PC-3 (cell line): ENCODE measurements around the gene BARX1. TPM values are rescaled to one million over a fixed set of nuclear protein-coding genes. Genes with fewer than 3 reads are reported as not detected.
"Not testable (repeated sequence)": the region's sequence is repeated elsewhere in the genome, so short reads cannot be mapped to it uniquely, and the experiment has no call there.

Experiments
- ATAC-seq: fragments of 200-7000 bp; cut with Tn5 transposase; 2 replicates; pipeline ENCODE4 v1.9.1; 2020; ENCODE audit warnings: mild to moderate bottlenecking, moderate library complexity
- BruUV-seq: library from RNA; stranded (reverse); fragments of 400-500 nt; replicated peaks from 2 replicates; lab custom pipeline; 2021; lab: Mats Ljungman, UMichigan
- CTCF ChIA-PET: fragments of 300-600 bp; sonication (Branson Sonifier 250); formaldehyde crosslinking; loops from one replicate; lab custom pipeline; 2022; ENCODE audit warnings: antibody characterized with exemption; lab: Charles Lee
- POLR2A ChIA-PET: fragments of 300-600 bp; sonication (Branson Sonifier 250); formaldehyde crosslinking; loops from one replicate; lab custom pipeline; 2022; ENCODE audit warnings: antibody characterized with exemption; ENCODE audit not compliant: unreplicated experiment; lab: Charles Lee
- DNase-seq: peaks from one replicate; pipeline ENCODE4 v3.0.0-alpha.2; 2015
- H2AFZ ChIP-seq: fragments of 300-600 bp; sonication (generic); 2 replicates; pipeline ENCODE4 v1.6.0; 2016; ENCODE audit warnings: antibody characterized with exemption, low read length
- H3F3A ChIP-seq: fragments of 300-600 bp; sonication (generic); one replicate; pipeline ENCODE4 v1.6.0; 2017; ENCODE audit warnings: antibody characterized with exemption, low read length, control low read depth, mild to moderate bottlenecking; ENCODE audit not compliant: unreplicated experiment
- H3K27ac ChIP-seq: fragments of 300-600 bp; sonication (generic); 2 replicates; pipeline ENCODE4 v1.5.1; 2016; ENCODE audit warnings: mild to moderate bottlenecking, low read length
- H3K27me3 ChIP-seq: fragments of 300-600 bp; sonication (generic); 2 replicates; pipeline ENCODE4 v1.6.1; 2016; ENCODE audit warnings: low read length, mixed read lengths
- H3K36me3 ChIP-seq: fragments of 300-600 bp; sonication (generic); 2 replicates; pipeline ENCODE4 v1.6.1; 2016; ENCODE audit warnings: low read depth, mixed run types, low read length, mixed read lengths
- H3K4me1 ChIP-seq: fragments of 300-600 bp; sonication (generic); 2 replicates; pipeline ENCODE4 v1.5.1; 2016; ENCODE audit warnings: low read length; ENCODE audit not compliant: insufficient read depth
- H3K4me2 ChIP-seq: fragments of 300-600 bp; sonication (generic); 2 replicates; pipeline ENCODE4 v1.6.0; 2016; ENCODE audit warnings: low read length
- H3K4me3 ChIP-seq: fragments of 300-600 bp; sonication (generic); 2 replicates; pipeline ENCODE4 v1.5.1; 2016; ENCODE audit warnings: mild to moderate bottlenecking, low read length, mixed read lengths
- H3K79me2 ChIP-seq: fragments of 300-600 bp; sonication (generic); 2 replicates; pipeline ENCODE4 v1.6.1; 2017; ENCODE audit warnings: low read length, mixed read lengths
- H3K9ac ChIP-seq: fragments of 300-600 bp; sonication (generic); 2 replicates; pipeline ENCODE4 v1.6.0; 2016; ENCODE audit warnings: mild to moderate bottlenecking, low read length
- H3K9me2 ChIP-seq: fragments of 300-600 bp; sonication (generic); replicated peaks from 2 replicates; pipeline ENCODE4 v1.6.1; 2016; ENCODE audit warnings: mixed run types, low read length, mixed read lengths
- H3K9me3 ChIP-seq: fragments of 300-600 bp; sonication (generic); 2 replicates; pipeline ENCODE4 v1.6.1; 2016; ENCODE audit warnings: low read length, mixed read lengths
- H4K20me1 ChIP-seq: fragments of 300-600 bp; sonication (generic); 2 replicates; pipeline ENCODE4 v1.6.1; 2016; ENCODE audit warnings: low read length, mixed read lengths
- CTCF ChIP-seq: fragments of 300-600 bp; sonication (generic); conservative IDR thresholded peaks from 2 replicates; pipeline ENCODE4 v1.5.1; 2017; ENCODE audit warnings: antibody characterized with exemption, low read depth, mild to moderate bottlenecking, low read length
- EZH2 ChIP-seq: fragments of 300-600 bp; sonication (generic); IDR thresholded peaks from one replicate; pipeline ENCODE4 v1.6.1; 2017; ENCODE audit warnings: antibody characterized with exemption, mild to moderate bottlenecking, low read length; ENCODE audit not compliant: unreplicated experiment
- EZH2phosphoT487 ChIP-seq: fragments of 300-600 bp; sonication (generic); IDR thresholded peaks from 2 replicates; pipeline ENCODE4 v1.6.1; 2018; ENCODE audit warnings: mild to moderate bottlenecking, antibody characterized with exemption, low read length, borderline replicate concordance
- intact Hi-C: fragments of 100-400 bp; cut with micrococcal nuclease; formaldehyde crosslinking; loops from 2 replicates; pipeline ENCODE4 v1.9.0; 2023
- total RNA-seq: library from RNA; depleted of rRNA; stranded (reverse); fragments of >200 nt; gene quantifications from 2 replicates; pipeline ENCODE4 v1.2.3, GENCODE V29; 2014

BARX1 gene
- total RNA-seq, 1 experiment from 2014 or later, result not detected

- no peak overlapping the region for H3K9ac ChIP-seq
- no peak overlapping the region for H3K27ac ChIP-seq
- H4K20me1 ChIP-seq, result no peaks in the 10 kb centered on the region
- DNase-seq (no peak), ATAC-seq (no peak)
- BruUV-seq, result no TSS peak
- H3K4me1 ChIP-seq, result no peaks in the 10 kb centered on the region
- no peaks in the 10 kb centered on the region for H3K27me3 ChIP-seq
- no peak for TF ChIP-seq CTCF
- no peak for TF ChIP-seq EZH2
- no peak for TF ChIP-seq EZH2phosphoT487
- no peaks in the 10 kb centered on the region for H3K36me3 ChIP-seq
- no peak overlapping the region for H3K4me3 ChIP-seq
- ChIA-PET CTCF (no interaction called here), POLR2A (no interaction called here)
- H2AFZ ChIP-seq, result no peak overlapping the region
- H3F3A ChIP-seq, result no peaks in the 10 kb centered on the region
- H3K9me2 ChIP-seq, result no peaks in the 10 kb centered on the region
- intact Hi-C loops, result no loop called here
- no peaks in the 10 kb centered on the region for H3K79me2 ChIP-seq
- no peak overlapping the region for H3K4me2 ChIP-seq
- no peaks in the 10 kb centered on the region for H3K9me3 ChIP-seq
These were observed 13.7 kb downstream of the BARX1 start for GRCh38 chr9:93941493-93941892.

- H3F3A ChIP-seq, result no peaks in the 10 kb centered on the region
- H3K9ac ChIP-seq, result no peak overlapping the region
- no peak overlapping the region for H3K27ac ChIP-seq
- H3K9me3 ChIP-seq, result no peaks in the 10 kb centered on the region
- H3K4me3 ChIP-seq, result no peak overlapping the region
- no peaks in the 10 kb centered on the region for H3K9me2 ChIP-seq
- intact Hi-C loops, result no loop called here
- H3K79me2 ChIP-seq, result no peaks in the 10 kb centered on the region
- H2AFZ ChIP-seq, result no peak overlapping the region
- H3K4me1 ChIP-seq, result no peaks in the 10 kb centered on the region
- TF ChIP-seq CTCF (no peak), EZH2 (no peak), EZH2phosphoT487 (no peak)
- CTCF ChIA-PET, result no interaction called here
- BruUV-seq, result no TSS peak
- POLR2A ChIA-PET, result no interaction called here
- DNase-seq (no peak), ATAC-seq (no peak)
- no peak overlapping the region for H3K4me2 ChIP-seq
- H3K27me3 ChIP-seq, result 0 out of 2 replicates have a peak, but pooled peaks cover 1% of the 10 kb centered on the region
- no peaks in the 10 kb centered on the region for H4K20me1 ChIP-seq
- H3K36me3 ChIP-seq, result no peaks in the 10 kb centered on the region
These were observed 14.2 kb downstream of the BARX1 start for GRCh38 chr9:93940951-93941350.

GRCh38 chr9:93939589-93939988, 15.6 kb downstream of the BARX1 start:
- H3K79me2 ChIP-seq, H3K9ac ChIP-seq, H3K27ac ChIP-seq, H3K36me3 ChIP-seq, H3K4me2 ChIP-seq, ATAC-seq, H3F3A ChIP-seq, CTCF ChIA-PET, POLR2A ChIA-PET, H3K27me3 ChIP-seq, H2AFZ ChIP-seq, H3K4me3 ChIP-seq, H4K20me1 ChIP-seq, BruUV-seq, H3K9me2 ChIP-seq, intact Hi-C loops, H3K9me3 ChIP-seq, DNase-seq, H3K4me1 ChIP-seq: not testable (repeated sequence)
